ENCODE data around the gene ALOX12B. TPM values are rescaled to one million over a fixed set of nuclear protein-coding genes. Genes with fewer than 3 reads are reported as not detected.

The ALOX12B gene
- polyA plus RNA-seq: 2.8 TPM
- long read RNA-seq, donor 1: 0 reads
- long read RNA-seq, donor 2: 0 reads
- long read RNA-seq, donor 3: 0 reads
- long read RNA-seq, donor 4: 0 reads
- long read RNA-seq, donor 5: 0 reads
- long read RNA-seq, donor 6: 0 reads
- long read RNA-seq, donor 7: 0 reads
- long read RNA-seq, donor 8: 0 reads
- long read RNA-seq, donor 9: 0 reads
- long read RNA-seq, donor 10: 0 reads
- long read RNA-seq, donor 11: 0 reads

GRCh38 chr17:8087075-8087951 lies at the start of gene ALOX12B:
TSS of gene ALOX12B (minus strand) at chr17:8087716. CDS start at chr17:8087442, 274 bp downstream.
- WGBS (ENCODE audit: insufficient coverage, low lambda C conversion rate): no CpG with 5 or more reads among the region's 20 CpGs
- peaks cover 33% of the 10 kb centered on the region for H3K27me3 ChIP-seq (ENCODE audit: control insufficient read depth, insufficient read depth, low read length)
- no peaks in the 10 kb centered on the region for H3K9me3 ChIP-seq (ENCODE audit: control insufficient read depth, low read depth, low read length)

GRCh38 chr17:8133941-8134340 lies 46.4 kb upstream of the ALOX12B start:
- Histone ChIP-seq H3K4me1 (ENCODE audit: control insufficient read depth, insufficient read depth, low read length) (peaks cover 10% of the 10 kb centered on the region), H3K36me3 (ENCODE audit: control insufficient read depth, insufficient read depth, low read length) (no peaks in the 10 kb centered on the region), H3K27me3 (ENCODE audit: control insufficient read depth, insufficient read depth, low read length) (peaks cover 19% of the 10 kb centered on the region), H3K4me3 (ENCODE audit: low read length) (no peak overlapping the region), H3K27ac (ENCODE audit: low read length) (no peak overlapping the region), H3K9me3 (ENCODE audit: control insufficient read depth, low read depth, low read length) (no peaks in the 10 kb centered on the region)
- no CpG with 5 or more reads among the region's 4 CpGs for WGBS (ENCODE audit: insufficient coverage, low lambda C conversion rate)
- no peak for DNase-seq

More at GRCh38 chr17:8087075-8087951, at the start of gene ALOX12B:
- H3K4me1 ChIP-seq (ENCODE audit: control insufficient read depth, insufficient read depth, low read length): peaks cover 3% of the 10 kb centered on the region
- H3K4me3 ChIP-seq (ENCODE audit: low read length): no peak within 1 kb of the TSS
- H3K36me3 ChIP-seq (ENCODE audit: control insufficient read depth, insufficient read depth, low read length): no peaks in the 10 kb centered on the region
- DNase-seq: no peak
- H3K27ac ChIP-seq (ENCODE audit: low read length): no peak within 1 kb of the TSS

- Histone ChIP-seq H3K4me1 (ENCODE audit: control insufficient read depth, insufficient read depth, low read length) (peaks cover 9% of the 10 kb centered on the region), H3K27ac (ENCODE audit: low read length) (no peak overlapping the region), H3K27me3 (ENCODE audit: control insufficient read depth, insufficient read depth, low read length) (peaks cover 24% of the 10 kb centered on the region), H3K36me3 (ENCODE audit: control insufficient read depth, insufficient read depth, low read length) (no peaks in the 10 kb centered on the region), H3K9me3 (ENCODE audit: control insufficient read depth, low read depth, low read length) (no peaks in the 10 kb centered on the region), H3K4me3 (ENCODE audit: low read length) (no peak overlapping the region)
- DNase-seq: no peak
- no CpG with 5 or more reads among the region's 12 CpGs for WGBS (ENCODE audit: insufficient coverage, low lambda C conversion rate)
Observed at GRCh38 chr17:8133399-8133798, 45.9 kb upstream of the ALOX12B start.

GRCh38 chr17:8131844-8132441 lies 44.4 kb upstream of the ALOX12B start:
- Histone ChIP-seq H3K27me3 (ENCODE audit: control insufficient read depth, insufficient read depth, low read length) (peaks cover 30% of the 10 kb centered on the region), H3K9me3 (ENCODE audit: control insufficient read depth, low read depth, low read length) (no peaks in the 10 kb centered on the region), H3K27ac (ENCODE audit: low read length) (no peak overlapping the region), H3K36me3 (ENCODE audit: control insufficient read depth, insufficient read depth, low read length) (no peaks in the 10 kb centered on the region), H3K4me1 (ENCODE audit: control insufficient read depth, insufficient read depth, low read length) (no peaks in the 10 kb centered on the region), H3K4me3 (ENCODE audit: low read length) (no peak overlapping the region)
- DNase-seq: no peak
- WGBS (ENCODE audit: insufficient coverage, low lambda C conversion rate): no CpG with 5 or more reads among the region's 3 CpGs

GRCh38 chr17:8128125-8128784 lies 40.7 kb upstream of the ALOX12B start:
- Histone ChIP-seq H3K4me1 (ENCODE audit: control insufficient read depth, insufficient read depth, low read length) (peaks cover 22% of the 10 kb centered on the region), H3K36me3 (ENCODE audit: control insufficient read depth, insufficient read depth, low read length) (no peaks in the 10 kb centered on the region), H3K4me3 (ENCODE audit: low read length) (no peak overlapping the region), H3K27me3 (ENCODE audit: control insufficient read depth, insufficient read depth, low read length) (peaks cover 52% of the 10 kb centered on the region), H3K27ac (ENCODE audit: low read length) (no peak overlapping the region), H3K9me3 (ENCODE audit: control insufficient read depth, low read depth, low read length) (no peaks in the 10 kb centered on the region)
- 60% methylated on average over 3 of the region's 14 CpGs for whole genome bisulfite sequencing (ENCODE audit: insufficient coverage, low lambda C conversion rate)
- DNase-seq: no peak

GRCh38 chr17:8126491-8127066 lies 39.1 kb upstream of the ALOX12B start:
- peaks cover 36% of the 10 kb centered on the region for H3K4me1 ChIP-seq (ENCODE audit: control insufficient read depth, insufficient read depth, low read length)
- H3K9me3 ChIP-seq (ENCODE audit: control insufficient read depth, low read depth, low read length): peaks cover 4% of the 10 kb centered on the region
- H3K4me3 ChIP-seq (ENCODE audit: low read length): peak overlapping the region; percentile 61
- H3K27ac ChIP-seq (ENCODE audit: low read length): peak overlapping the region; percentile 55
- peaks cover 65% of the 10 kb centered on the region for H3K27me3 ChIP-seq (ENCODE audit: control insufficient read depth, insufficient read depth, low read length)
- DNase-seq: peak in 1 of 2 donors; percentile 72
- no peaks in the 10 kb centered on the region for H3K36me3 ChIP-seq (ENCODE audit: control insufficient read depth, insufficient read depth, low read length)
- 0% methylated on average over 3 of the region's 45 CpGs for WGBS (ENCODE audit: insufficient coverage, low lambda C conversion rate)

- peaks cover 38% of the 10 kb centered on the region for H3K4me1 ChIP-seq (ENCODE audit: control insufficient read depth, insufficient read depth, low read length)
- H3K27ac ChIP-seq (ENCODE audit: low read length): no peak overlapping the region
- peak in 1 of 2 donors; percentile 27 for DNase-seq
- no peaks in the 10 kb centered on the region for H3K36me3 ChIP-seq (ENCODE audit: control insufficient read depth, insufficient read depth, low read length)
- peaks cover 4% of the 10 kb centered on the region for H3K9me3 ChIP-seq (ENCODE audit: control insufficient read depth, low read depth, low read length)
- 0% methylated on average over 7 of the region's 35 CpGs for WGBS (ENCODE audit: insufficient coverage, low lambda C conversion rate)
- H3K27me3 ChIP-seq (ENCODE audit: control insufficient read depth, insufficient read depth, low read length): peaks cover 65% of the 10 kb centered on the region
- peak overlapping the region; percentile 61 for H3K4me3 ChIP-seq (ENCODE audit: low read length)
Observed at GRCh38 chr17:8125947-8126490, 38.5 kb upstream of the ALOX12B start.

- Histone ChIP-seq H3K4me3 (ENCODE audit: low read length) (peak overlapping the region; percentile 61), H3K36me3 (ENCODE audit: control insufficient read depth, insufficient read depth, low read length) (no peaks in the 10 kb centered on the region), H3K27me3 (ENCODE audit: control insufficient read depth, insufficient read depth, low read length) (peaks cover 71% of the 10 kb centered on the region), H3K27ac (ENCODE audit: low read length) (no peak overlapping the region), H3K9me3 (ENCODE audit: control insufficient read depth, low read depth, low read length) (peaks cover 4% of the 10 kb centered on the region), H3K4me1 (ENCODE audit: control insufficient read depth, insufficient read depth, low read length) (peaks cover 45% of the 10 kb centered on the region)
- 0% methylated on average over 2 of the region's 40 CpGs for WGBS (ENCODE audit: insufficient coverage, low lambda C conversion rate)
- DNase-seq: peak in 1 of 2 donors; percentile 67
Observed at GRCh38 chr17:8125154-8125946, 37.8 kb upstream of the ALOX12B start.

Data from large intestine (tissue), 12 donors.